Measurements from ENCODE around the gene FJX1. TPM values are rescaled to one million over a fixed set of nuclear protein-coding genes. Genes with fewer than 3 reads are reported as not detected.

FJX1 gene
- total and polyA plus RNA-seq, 4 donors: 0.46 to 3.0 (median 1.1) TPM

GRCh38 chr11:35580397-35580781 lies 37.9 kb upstream of the FJX1 start:
- Histone ChIP-seq H3K27me3 (ENCODE audit: control insufficient read depth in 4 of 4, insufficient read depth in 4 of 4, low read length in 3 of 4) (peaks cover 0 to 4% (median 1%) of the 10 kb centered on the region in 4 donors), H3K36me3 (ENCODE audit: control insufficient read depth in 4 of 4, insufficient read depth in 3 of 4, low read depth in 1 of 4, low read length in 3 of 4) (no peaks in the 10 kb centered on the region), H3K27ac (ENCODE audit: low read depth in 1 of 2, low read length in 2 of 2) (no peak overlapping the region), H3K4me3 (ENCODE audit: low read depth in 1 of 3, low read length in 3 of 3) (no peak overlapping the region), H3K4me1 (ENCODE audit: control insufficient read depth in 4 of 4, insufficient read depth in 4 of 4, low read length in 3 of 4) (no peaks in the 10 kb centered on the region), H3K9ac (ENCODE audit: low read depth in 1 of 2, low read length in 2 of 2) (no peak overlapping the region), H3K9me3 (ENCODE audit: control insufficient read depth in 4 of 4, low read length in 3 of 4) (no peaks in the 10 kb centered on the region)
- WGBS: 87% methylated on average over 2 of the region's 2 CpGs
- DNase-seq (ENCODE audit: low spot score): no peak
- no peak for TF ChIP-seq TAF1 (conservative IDR thresholded peaks at IDR 0.05)
- no peak for TF ChIP-seq SP1 (IDR thresholded peaks at IDR 0.05)
- TF ChIP-seq HNF4G (IDR thresholded peaks at IDR 0.05): no peak
- TF ChIP-seq RXRA (IDR thresholded peaks at IDR 0.05): no peak
- TF ChIP-seq HNF4A (conservative IDR thresholded peaks at IDR 0.05): no peak
- TF ChIP-seq FOXA2 (IDR thresholded peaks at IDR 0.05): no peak
- TF ChIP-seq ZBTB33 (IDR thresholded peaks at IDR 0.05): no peak
- no peak for TF ChIP-seq NR2F2 (IDR thresholded peaks at IDR 0.05)
- no peak for TF ChIP-seq EGR1 (IDR thresholded peaks at IDR 0.05; ENCODE audit: low read depth in 2 of 2)
- TF ChIP-seq, protein P1, sequence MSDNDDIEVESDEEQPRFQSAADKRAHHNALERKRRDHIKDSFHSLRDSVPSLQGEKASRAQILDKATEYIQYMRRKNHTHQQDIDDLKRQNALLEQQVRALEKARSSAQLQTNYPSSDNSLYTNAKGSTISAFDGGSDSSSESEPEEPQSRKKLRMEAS (IDR thresholded peaks at IDR 0.05): no peak
- no peak for TF ChIP-seq JUND (IDR thresholded peaks at IDR 0.05)
- TF ChIP-seq REST (IDR thresholded peaks at IDR 0.05): no peak
- no peak for TF ChIP-seq ATF3 (IDR thresholded peaks at IDR 0.05)
- no peak for TF ChIP-seq RAD21 (IDR thresholded peaks at IDR 0.05)
- no peak for TF ChIP-seq CTCF (IDR thresholded peaks at IDR 0.05; ENCODE audit: low read depth, low read length, missing input control)

DNA sequence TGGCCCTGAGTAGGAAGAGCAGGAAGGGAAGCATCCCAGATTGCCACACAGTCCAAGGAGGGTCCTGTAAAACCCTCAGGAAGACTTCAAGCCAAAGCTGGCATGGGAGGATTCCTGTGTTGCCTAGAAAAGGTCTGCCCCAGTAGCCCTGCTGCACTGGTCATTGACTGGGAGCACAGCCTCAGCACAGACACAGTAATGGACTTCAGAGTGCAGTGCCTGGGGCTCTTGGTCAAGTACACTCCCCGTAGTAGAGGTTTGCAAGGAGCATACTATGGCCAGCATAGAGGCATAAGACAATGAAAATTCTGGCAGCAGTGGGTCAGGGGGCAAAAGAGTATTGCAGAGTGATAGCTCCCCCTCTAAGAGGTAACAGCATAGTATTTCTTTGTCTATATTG lies 36.2 kb upstream of the FJX1 start:
- Histone ChIP-seq H3K4me1 (ENCODE audit: control insufficient read depth in 4 of 4, insufficient read depth in 4 of 4, low read length in 3 of 4) (no peaks in the 10 kb centered on the region), H3K9ac (ENCODE audit: low read depth in 1 of 2, low read length in 2 of 2) (no peak overlapping the region), H3K9me3 (ENCODE audit: control insufficient read depth in 4 of 4, low read length in 3 of 4) (no peaks in the 10 kb centered on the region), H3K36me3 (ENCODE audit: control insufficient read depth in 4 of 4, insufficient read depth in 3 of 4, low read depth in 1 of 4, low read length in 3 of 4) (no peaks in the 10 kb centered on the region), H3K27ac (ENCODE audit: low read depth in 1 of 2, low read length in 2 of 2) (no peak overlapping the region), H3K27me3 (ENCODE audit: control insufficient read depth in 4 of 4, insufficient read depth in 4 of 4, low read length in 3 of 4) (peaks cover 0 to 4% (median 1%) of the 10 kb centered on the region in 4 donors), H3K4me3 (ENCODE audit: low read depth in 1 of 3, low read length in 3 of 3) (no peak overlapping the region)
- no peak for DNase-seq (ENCODE audit: low spot score)
- TF ChIP-seq TAF1 (conservative IDR thresholded peaks at IDR 0.05) (no peak), JUND (IDR thresholded peaks at IDR 0.05) (no peak), HNF4A (conservative IDR thresholded peaks at IDR 0.05) (no peak), NR2F2 (IDR thresholded peaks at IDR 0.05) (no peak), REST (IDR thresholded peaks at IDR 0.05) (no peak), FOXA1 (IDR thresholded peaks at IDR 0.05) (no peak)
- 78% methylated on average over 1 of the region's 1 CpG for WGBS

Data from liver (tissue), 9 donors.